OCI-LY7 (cell line): ENCODE results near the gene TMIGD2.

ENCODE experiments used
- EZH2phosphoT487 ChIP-seq: fragments of 200-600 bp; sonication (generic); IDR thresholded peaks from 2 replicates; pipeline ENCODE4 v1.6.1; 2018; ENCODE audit warnings: low read depth, borderline replicate concordance, mild to moderate bottlenecking, mixed run types, antibody characterized with exemption, low read length, moderate library complexity, mixed read lengths
- TF ChIP-seq, protein P1 (sequence below): fragments of 200-600 bp; sonication (generic); conservative IDR thresholded peaks from 2 replicates; pipeline ENCODE4 v1.5.1; 2014; ENCODE audit warnings: mild to moderate bottlenecking, antibody characterized with exemption, low read length, moderate library complexity, mixed read lengths

DNA sequence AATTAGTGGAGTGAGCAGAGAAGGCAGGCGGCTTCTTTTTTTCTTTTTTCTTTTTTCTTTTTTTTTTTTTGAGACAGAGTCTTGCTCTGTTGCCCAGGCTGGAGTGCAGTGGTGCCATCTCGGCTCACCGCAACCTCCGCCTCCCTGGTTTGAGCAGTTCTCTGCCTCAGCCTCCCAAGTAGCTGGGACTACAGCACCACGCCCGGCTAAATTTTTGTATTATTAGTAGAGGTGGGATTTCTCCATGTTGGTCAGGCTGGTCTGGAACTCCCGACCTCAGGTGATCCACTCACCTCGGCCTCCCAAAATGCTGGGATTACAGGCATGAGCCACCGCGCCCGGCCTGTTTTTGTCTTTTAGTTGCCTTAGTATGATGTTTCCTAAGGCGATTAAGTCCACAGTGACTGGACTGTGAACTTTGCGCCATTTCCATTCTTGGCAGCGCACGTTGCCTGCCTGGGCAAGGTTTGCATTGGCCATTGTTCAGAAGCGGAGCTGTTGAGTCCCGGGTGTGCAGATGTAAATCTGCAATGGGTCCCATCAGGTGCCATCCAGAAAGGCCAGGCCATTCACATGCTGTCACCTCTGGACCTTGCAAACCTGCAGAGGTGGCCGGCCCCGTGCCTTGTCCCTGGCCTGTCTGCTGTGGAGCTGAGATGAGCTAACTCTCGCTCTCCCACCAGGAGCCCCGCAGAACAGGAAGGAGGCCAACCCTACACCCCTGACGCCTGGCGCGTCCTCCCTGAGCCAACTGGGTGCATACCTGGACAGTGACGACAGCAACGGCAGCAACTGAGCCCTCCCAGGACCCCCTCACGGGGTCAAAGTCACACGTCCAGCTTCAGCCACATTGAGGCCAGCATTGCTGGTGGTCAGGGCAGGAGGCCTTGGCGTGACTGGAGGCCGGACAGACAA, 34.0 kb downstream of the TMIGD2 start:
- TF ChIP-seq, protein P1, sequence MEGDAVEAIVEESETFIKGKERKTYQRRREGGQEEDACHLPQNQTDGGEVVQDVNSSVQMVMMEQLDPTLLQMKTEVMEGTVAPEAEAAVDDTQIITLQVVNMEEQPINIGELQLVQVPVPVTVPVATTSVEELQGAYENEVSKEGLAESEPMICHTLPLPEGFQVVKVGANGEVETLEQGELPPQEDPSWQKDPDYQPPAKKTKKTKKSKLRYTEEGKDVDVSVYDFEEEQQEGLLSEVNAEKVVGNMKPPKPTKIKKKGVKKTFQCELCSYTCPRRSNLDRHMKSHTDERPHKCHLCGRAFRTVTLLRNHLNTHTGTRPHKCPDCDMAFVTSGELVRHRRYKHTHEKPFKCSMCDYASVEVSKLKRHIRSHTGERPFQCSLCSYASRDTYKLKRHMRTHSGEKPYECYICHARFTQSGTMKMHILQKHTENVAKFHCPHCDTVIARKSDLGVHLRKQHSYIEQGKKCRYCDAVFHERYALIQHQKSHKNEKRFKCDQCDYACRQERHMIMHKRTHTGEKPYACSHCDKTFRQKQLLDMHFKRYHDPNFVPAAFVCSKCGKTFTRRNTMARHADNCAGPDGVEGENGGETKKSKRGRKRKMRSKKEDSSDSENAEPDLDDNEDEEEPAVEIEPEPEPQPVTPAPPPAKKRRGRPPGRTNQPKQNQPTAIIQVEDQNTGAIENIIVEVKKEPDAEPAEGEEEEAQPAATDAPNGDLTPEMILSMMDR: peak; percentile 1; the same call in 1 of the 2 replicates
- TF ChIP-seq EZH2phosphoT487: no peak
